ENCODE measurements around the gene GRAMD2A. TPM values are rescaled to one million over a fixed set of nuclear protein-coding genes. Genes with fewer than 3 reads are reported as not detected.
A peak's percentile ranks its signal among the peaks of the same experiment; 100 is the strongest.

Gene GRAMD2A
- total RNA-seq, 4 donors from 2014 or later = 0.19 to 0.46 (median 0.24) TPM; not detected in 1

DNA sequence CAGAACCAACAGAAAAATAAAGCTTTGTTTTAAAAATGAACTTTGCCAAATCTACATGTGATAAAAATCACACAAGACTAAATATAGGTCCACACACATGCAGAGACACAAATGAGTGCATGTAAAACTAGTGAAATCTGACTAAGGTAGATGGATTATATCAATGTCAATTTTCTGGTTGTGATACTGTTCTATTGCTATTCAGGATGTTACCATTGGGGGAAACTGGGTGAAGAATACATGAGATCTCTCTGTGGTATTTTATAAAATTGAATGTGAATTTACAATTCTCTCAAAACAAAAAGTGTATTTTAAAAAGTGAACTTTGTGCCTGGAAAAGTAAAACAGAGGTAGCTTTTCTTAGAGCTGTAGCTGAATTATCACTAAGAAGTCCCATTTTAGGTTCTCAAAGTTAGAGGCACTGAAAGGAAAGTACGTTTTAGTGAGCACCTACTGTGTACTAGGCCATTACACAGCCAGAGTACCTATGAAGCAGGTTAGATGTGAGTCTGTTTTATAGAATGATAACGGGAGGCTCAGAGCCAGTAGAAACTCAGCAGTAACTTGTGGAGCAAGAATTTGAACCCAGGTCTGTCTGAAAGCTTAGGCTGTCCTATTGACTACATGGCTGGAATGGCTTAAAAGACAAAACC, 8.2 kb downstream of the GRAMD2A start:
- no peak for ATAC-seq (ENCODE audit: low FRiP score)
- TF ChIP-seq, protein P1, sequence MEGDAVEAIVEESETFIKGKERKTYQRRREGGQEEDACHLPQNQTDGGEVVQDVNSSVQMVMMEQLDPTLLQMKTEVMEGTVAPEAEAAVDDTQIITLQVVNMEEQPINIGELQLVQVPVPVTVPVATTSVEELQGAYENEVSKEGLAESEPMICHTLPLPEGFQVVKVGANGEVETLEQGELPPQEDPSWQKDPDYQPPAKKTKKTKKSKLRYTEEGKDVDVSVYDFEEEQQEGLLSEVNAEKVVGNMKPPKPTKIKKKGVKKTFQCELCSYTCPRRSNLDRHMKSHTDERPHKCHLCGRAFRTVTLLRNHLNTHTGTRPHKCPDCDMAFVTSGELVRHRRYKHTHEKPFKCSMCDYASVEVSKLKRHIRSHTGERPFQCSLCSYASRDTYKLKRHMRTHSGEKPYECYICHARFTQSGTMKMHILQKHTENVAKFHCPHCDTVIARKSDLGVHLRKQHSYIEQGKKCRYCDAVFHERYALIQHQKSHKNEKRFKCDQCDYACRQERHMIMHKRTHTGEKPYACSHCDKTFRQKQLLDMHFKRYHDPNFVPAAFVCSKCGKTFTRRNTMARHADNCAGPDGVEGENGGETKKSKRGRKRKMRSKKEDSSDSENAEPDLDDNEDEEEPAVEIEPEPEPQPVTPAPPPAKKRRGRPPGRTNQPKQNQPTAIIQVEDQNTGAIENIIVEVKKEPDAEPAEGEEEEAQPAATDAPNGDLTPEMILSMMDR (IDR thresholded peaks at IDR 0.05) = no peak

DNA sequence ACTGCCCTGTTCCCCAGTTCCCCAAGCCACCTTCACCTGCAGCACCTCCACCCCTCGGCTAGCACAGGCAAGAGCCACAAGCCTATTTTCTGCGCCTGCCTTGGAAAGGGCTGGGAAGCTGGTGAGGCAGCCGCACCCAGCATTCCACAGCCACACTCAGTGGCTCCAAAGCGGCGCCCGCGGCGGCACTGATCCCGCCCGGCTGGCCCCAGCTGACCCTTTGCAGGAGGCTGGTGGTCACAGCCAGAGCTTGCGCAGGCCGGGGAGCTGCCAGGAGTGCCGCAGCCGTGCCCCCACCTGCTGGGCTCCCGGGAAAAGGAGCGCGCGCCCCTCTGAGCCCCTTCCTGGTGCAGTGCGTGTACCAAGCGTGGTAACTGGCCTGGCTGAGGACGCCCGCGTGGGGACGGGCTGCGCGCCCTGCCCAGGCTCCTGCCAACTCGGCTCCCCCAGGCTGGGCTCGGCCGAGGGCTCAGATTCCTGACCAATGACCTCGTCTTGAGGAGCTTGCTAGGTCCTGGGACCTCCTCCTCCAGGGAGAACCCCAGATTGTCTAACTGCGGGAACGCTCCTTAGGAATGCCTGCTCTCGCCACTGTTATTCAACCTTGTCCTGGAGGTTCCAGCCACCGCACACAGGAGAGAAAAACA, 13.3 kb downstream of the GRAMD2A start:
- TF ChIP-seq, protein P1 (IDR thresholded peaks at IDR 0.05) = no peak
- DNase-seq (ENCODE audit: low spot score) = no peak
- ATAC-seq (ENCODE audit: low FRiP score) = peak; percentile 65

More for the DNA sequence above, 8.2 kb downstream of the GRAMD2A start:
- no peak for DNase-seq (ENCODE audit: low spot score)

DNA sequence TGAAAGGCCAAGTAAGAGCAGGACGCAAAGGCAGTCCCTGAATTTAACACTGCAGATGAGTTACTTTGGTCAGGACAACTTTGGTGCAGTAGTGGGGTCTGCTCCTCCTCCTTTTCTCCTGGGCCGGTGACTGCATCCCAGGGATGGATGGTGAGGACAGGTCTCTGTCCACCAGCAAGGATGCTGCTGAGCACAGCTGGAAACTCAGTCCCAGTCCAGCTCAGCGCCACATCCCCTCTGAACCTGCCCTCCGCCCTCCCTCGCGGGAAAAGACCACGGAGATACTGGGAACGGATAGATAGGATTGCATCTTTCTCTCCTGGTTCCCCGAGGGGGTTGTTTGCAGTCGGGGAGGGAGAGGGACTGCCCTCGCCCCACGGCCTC, 13.8 kb downstream of the GRAMD2A start:
- TF ChIP-seq, protein P1 (IDR thresholded peaks at IDR 0.05) = no peak
- ATAC-seq (ENCODE audit: low FRiP score) (peak; percentile 15), DNase-seq (ENCODE audit: low spot score) (no peak)

DNA sequence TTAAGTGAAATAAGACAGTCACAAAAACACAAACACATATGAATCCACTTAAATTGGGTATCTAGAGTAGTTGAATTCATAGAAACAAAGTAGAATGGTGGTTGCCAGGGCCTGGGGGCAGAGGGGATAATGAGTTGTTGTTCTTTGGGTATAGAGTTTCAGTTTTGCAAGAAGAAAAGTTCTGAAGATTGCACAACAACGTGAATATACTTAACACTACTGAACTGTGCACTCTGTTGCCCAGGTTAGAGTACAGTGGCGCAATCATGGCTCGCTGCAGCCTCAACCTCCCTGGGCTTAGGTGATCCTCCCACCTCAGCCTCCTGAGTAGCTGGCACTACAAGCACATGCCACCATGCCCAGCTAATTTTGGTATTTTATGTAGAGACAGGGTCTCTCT, 14.9 kb downstream of the GRAMD2A start:
- no peak for DNase-seq (ENCODE audit: low spot score)
- ATAC-seq (ENCODE audit: low FRiP score) = no peak
- TF ChIP-seq, protein P1 (IDR thresholded peaks at IDR 0.05) = no peak

DNA sequence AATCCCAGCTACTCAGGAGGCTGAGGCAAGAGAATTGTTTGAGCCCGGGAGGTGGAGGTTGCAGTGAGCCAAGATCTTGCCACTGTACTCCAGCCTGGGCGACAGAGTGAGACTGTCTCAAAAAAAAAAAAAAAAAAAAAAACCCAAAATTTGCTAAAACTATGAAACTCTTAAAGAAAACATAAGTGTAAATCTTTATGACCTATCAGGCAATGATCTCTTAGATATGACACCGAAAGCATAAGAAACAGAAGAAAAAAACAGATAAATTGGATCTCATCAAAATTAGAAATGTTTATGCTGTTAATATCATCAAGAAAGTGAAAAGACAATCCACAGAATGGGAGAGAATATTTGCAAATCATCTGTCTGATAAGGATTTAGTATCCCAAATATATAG, 15.3 kb downstream of the GRAMD2A start:
- TF ChIP-seq, protein P1 (IDR thresholded peaks at IDR 0.05) = no peak
- DNase-seq (ENCODE audit: low spot score) (no peak), ATAC-seq (ENCODE audit: low FRiP score) (no peak)

DNA sequence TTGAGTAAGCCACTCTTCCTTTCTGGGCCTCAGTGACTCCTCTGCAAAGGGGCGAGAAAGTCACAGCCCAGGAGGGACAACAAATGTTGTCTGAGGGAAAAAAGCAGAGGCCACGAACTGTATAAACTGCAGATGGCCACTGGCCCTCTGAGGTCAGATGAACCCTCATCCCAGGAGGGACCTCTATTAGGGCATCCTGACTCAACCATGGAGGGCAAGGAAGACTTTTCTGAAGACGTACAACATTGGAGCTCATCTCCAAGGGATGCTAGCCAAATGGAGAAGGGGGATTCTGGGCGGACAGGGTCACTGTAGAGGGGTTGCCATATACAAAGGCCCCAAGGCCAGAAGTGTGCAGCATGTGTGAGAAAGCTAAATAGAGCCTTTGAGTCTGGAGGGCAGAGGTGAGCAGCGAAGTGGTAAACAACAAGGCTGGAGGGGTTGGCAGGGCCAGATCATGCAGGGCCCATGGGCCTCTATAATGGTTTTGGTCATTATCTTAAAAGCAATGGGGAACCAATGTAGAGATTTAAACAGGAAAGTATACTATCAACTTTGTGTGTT, 16.7 kb downstream of the GRAMD2A start:
- ATAC-seq (ENCODE audit: low FRiP score) (no peak), DNase-seq (ENCODE audit: low spot score) (no peak)

More for the DNA sequence above, 16.7 kb downstream of the GRAMD2A start:
- TF ChIP-seq, protein P1 (IDR thresholded peaks at IDR 0.05) = no peak

Measured in omental fat pad (tissue), 4 donors.